NCI-H345 treated with DMSO at 0.1 percent for 48 hours (cell line): ENCODE data around the gene FSTL1.

Source experiments
- DNase-seq: peaks from one replicate; lab custom pipeline; 2025; ENCODE audit not compliant: unreplicated experiment; lab: John Stamatoyannopoulos, UW

Gene FSTL1

DNA sequence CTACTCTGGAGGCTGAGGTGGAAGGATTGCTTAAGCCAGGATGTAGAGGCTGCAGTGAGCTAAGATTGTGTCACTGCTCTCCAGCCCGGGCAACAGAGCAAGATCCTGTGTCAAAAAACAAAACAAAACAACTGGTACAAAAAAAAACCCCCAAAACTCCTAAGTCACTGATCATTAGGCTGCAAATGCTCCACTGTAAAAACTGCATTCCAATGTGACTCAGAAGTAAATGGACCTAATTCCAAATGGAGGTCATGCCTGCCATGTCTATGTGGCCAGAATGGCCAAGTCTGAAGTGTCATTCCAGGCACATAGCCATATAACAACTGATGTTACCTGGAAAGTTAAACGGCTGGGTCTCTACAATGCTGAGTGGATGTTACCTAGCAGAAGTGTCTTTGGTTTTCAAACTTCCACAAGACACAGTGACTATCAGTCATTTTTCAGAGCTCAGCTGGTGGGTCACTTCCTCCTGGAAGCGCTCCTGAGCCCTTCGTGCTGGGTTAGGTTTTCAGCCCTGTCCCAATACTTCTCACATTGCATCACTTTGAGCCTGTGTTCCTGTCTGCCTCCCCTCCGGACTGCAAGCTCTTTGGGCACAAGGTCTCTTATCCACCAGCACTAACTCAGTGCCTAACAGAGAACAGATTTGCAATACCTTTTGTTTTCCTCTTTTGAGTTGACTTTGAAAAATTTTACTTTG lies 10.6 kb downstream of the FSTL1 start:
- DNase-seq: no peak

DNA sequence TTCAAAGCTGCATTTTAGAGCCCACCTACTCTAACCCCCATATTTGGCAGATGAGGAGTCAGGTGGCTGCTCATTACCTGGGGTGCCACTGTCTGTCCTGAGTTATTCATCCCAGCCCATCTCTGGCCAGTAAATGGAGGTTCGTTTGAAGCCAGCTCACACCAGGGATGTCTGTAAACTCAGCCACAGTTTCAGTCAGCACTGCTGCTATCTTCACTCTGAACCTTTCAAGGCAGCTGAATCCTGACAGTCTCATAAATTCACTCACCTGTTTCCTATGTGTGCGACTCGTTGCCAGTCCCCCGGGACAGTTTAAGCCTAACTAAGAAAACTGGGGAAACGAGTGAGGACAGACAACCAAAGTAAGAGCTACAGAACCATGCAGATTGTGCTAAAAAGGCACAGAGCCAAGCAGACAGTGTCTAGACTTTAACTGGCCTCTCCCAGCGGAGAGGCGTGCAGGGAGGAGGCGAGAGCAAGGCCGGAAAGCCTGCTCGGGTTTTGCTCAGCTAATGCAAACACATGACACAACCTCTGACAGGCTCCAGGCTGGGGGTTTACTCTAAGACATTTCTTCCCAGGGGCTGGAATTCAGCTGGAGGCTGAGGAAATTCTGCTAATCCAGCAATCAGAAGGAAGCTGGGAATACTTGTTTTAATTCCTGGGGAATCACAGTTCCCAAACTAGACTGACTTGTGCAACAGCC lies 12.0 kb downstream of the FSTL1 start:
- DNase-seq: no peak

DNA sequence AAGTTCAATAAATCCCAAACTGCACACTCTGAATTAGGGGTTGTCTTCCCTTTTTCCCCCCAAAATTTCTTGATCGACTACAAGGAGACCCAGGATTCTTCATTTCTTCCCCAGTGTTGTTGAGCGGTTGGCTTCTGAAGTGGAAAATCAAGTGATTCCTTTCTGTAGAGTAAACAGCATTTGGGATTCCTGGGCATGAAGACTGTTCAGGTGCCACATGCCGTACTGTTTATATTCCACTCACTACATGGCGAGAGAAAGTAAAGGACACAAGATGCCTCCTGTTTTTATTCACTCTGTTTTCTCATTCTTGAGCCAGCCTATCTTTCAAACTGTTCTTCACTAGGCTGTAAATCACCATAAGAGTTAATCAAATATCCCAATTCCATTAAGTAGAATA lies 12.6 kb downstream of the FSTL1 start:
- DNase-seq: no peak

GRCh38 chr3:120437559-120437958 lies 13.2 kb downstream of the FSTL1 start:
- no peak for DNase-seq

- DNase-seq: no peak
These were observed 14.2 kb downstream of the FSTL1 start for GRCh38 chr3:120436523-120437050.

DNA sequence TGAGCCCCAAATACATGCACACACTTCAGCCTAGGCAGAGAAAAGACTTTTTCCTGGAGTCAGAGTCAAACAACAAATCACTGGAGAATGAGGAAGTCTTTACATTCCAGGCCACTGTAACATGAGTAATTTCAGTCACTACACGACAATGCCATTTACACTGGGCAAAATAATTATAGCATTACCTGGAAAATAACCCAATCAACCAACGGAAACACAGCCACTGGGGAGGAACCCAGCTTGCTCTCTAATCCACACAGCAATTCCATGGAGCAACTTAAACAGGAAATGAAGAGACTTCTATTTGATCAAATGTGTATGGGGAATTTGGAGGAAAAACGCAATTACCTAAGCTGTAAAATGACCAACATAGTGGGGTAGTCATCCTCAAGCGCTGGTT lies 15.2 kb downstream of the FSTL1 start:
- DNase-seq: no peak

GRCh38 chr3:120433662-120434331 lies 17.0 kb downstream of the FSTL1 start:
- no peak for DNase-seq

GRCh38 chr3:120432150-120432860 lies 18.5 kb downstream of the FSTL1 start:
- DNase-seq: no peak

- DNase-seq: no peak
These were observed 20.9 kb downstream of the FSTL1 start for GRCh38 chr3:120429921-120430361.

- DNase-seq: no peak
These were observed 21.9 kb downstream of the FSTL1 start for GRCh38 chr3:120428924-120429323.

- no peak for DNase-seq
These were observed 23.6 kb downstream of the FSTL1 start for GRCh38 chr3:120427201-120427600.

GRCh38 chr3:120425572-120426250 lies 25.1 kb downstream of the FSTL1 start:
- DNase-seq: no peak

GRCh38 chr3:120424976-120425570 lies 25.7 kb downstream of the FSTL1 start:
- DNase-seq: no peak

DNA sequence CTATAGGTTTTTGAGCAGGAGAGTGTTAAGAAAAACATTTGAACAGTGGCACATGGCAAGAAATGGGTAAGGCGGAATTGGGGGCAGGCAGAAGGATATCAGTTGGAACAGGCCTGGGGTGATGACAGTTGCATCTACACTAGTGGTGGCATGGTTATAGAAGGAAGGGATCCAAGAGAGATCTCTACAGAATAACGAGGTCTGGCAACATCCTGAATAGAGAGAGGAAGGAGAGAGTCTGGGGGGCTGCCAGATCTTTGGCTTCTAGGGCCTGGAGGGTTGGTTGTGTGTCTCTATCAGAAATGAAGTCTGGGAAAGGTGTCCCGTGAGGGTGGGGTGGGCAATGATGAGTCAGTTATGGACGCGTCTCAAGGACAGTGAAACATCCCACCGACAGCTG lies 26.3 kb downstream of the FSTL1 start:
- no peak for DNase-seq

GRCh38 chr3:120423432-120423831 lies 27.4 kb downstream of the FSTL1 start:
- no peak for DNase-seq

DNA sequence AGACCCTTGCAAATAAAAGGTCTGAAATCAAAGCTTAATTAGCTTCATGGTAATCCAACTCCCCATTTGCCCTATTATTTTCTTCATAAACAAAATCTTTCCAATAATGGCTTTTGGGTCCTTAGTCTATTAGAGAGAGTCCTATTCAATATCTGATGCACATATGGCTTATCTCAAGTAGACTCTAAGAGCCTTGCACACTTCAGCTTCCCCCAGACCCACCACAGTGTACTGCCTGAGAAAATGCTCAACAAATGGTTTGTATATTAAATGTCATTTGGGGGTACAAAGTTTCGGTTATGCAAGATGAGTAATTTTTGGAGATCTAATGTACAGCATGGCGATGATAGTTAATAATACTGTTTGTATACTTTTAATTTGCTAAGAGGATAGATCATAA lies 28.9 kb downstream of the FSTL1 start:
- DNase-seq: no peak

- no peak for DNase-seq
These were observed 29.8 kb downstream of the FSTL1 start for GRCh38 chr3:120420928-120421551.

DNA sequence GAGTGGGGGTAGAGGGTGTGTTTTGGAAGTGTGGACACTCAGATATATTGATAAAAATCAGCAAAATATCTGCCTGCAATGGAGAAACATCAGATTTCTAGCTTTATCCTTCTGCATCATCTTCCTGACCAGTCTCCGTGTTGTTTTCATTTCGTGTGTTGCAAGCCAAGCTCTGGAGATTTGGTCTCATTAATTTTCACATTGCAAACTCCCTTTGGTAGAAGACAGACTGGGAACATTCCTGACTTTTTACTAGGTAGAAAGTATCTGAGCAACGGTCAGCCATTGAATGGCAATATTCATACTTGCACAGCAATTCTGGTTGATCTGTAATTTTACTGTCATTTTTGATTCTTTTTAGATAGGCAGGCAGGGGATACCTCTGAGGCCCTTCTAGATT lies 30.4 kb downstream of the FSTL1 start:
- DNase-seq: no peak

- no peak for DNase-seq
These were observed 31.0 kb downstream of the FSTL1 start for GRCh38 chr3:120419797-120420196.
